HG03103 (cell line): ENCODE measurements around the gene DCDC2C.

Source experiments
- ATAC-seq: cut with Tn5 transposase; IDR thresholded peaks from one replicate; pipeline ENCODE4 v1.9.1; 2021; ENCODE audit warnings: low read depth; ENCODE audit not compliant: unreplicated experiment

Gene DCDC2C

GRCh38 chr2:3670941-3671340 is 32.4 kb upstream of the DCDC2C start:
- ATAC-seq = no peak

GRCh38 chr2:3672861-3673678 is 30.3 kb upstream of the DCDC2C start:
- ATAC-seq = no peak

- ATAC-seq = no peak
Measured at GRCh38 chr2:3674066-3674845, 29.1 kb upstream of the DCDC2C start.

- no peak for ATAC-seq
Measured at GRCh38 chr2:3675687-3676086, 27.7 kb upstream of the DCDC2C start.

GRCh38 chr2:3677436-3677835 is 25.9 kb upstream of the DCDC2C start:
- no peak for ATAC-seq

DNA sequence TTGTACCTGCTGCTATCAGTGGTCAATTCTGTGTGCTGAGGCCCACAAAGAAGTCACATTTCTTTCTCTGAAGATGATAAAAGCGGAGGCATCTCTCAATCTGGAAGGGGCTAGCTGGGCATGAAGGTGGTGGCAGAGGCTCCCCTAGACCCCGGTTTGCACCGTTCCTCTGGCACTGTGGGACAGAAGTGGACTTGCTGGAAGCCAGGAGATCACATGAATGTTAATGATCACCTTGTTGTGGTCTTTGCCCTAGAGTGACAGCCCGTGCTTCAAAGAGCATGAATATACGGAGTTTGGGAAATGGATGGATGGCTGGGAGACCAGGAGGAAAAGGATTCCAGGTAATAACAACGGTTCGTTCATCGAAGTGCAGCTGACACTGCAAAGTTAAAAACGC is 25.2 kb upstream of the DCDC2C start:
- ATAC-seq = no peak

DNA sequence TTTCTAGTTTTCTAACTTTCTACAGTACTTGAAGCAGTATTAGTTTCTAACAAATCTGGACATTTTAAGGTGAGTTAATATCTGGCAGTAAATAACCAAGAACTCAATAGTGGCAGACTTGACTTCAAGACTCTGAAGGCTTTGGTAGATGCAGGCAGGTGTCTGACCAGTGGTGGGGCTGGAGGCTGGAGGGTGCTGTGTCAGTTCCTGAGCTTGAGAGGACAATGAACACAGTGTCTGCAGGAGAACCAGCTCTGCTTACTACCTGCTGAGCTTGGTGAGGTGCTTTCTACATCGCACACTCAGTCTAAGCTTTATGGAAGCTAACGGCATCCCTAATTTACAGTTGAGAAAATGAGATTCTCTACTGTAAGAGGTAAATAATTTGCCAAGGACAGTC is 24.2 kb upstream of the DCDC2C start:
- no peak for ATAC-seq

GRCh38 chr2:3679616-3680393 is 23.6 kb upstream of the DCDC2C start:
- no peak for ATAC-seq

GRCh38 chr2:3680548-3681345 is 22.6 kb upstream of the DCDC2C start:
- ATAC-seq = no peak

GRCh38 chr2:3681625-3682024 is 21.8 kb upstream of the DCDC2C start:
- no peak for ATAC-seq

GRCh38 chr2:3682811-3683210 is 20.6 kb upstream of the DCDC2C start:
- no peak for ATAC-seq

GRCh38 chr2:3683748-3684454 is 19.5 kb upstream of the DCDC2C start:
- no peak for ATAC-seq

- ATAC-seq = no peak
Measured at GRCh38 chr2:3689998-3690748, 13.2 kb upstream of the DCDC2C start.

GRCh38 chr2:3692375-3692774 is 11.0 kb upstream of the DCDC2C start:
- ATAC-seq = no peak

- no peak for ATAC-seq
Measured at GRCh38 chr2:3696545-3696944, 6.8 kb upstream of the DCDC2C start.

- ATAC-seq = no peak
Measured at GRCh38 chr2:3701071-3701470, 2.3 kb upstream of the DCDC2C start.

DNA sequence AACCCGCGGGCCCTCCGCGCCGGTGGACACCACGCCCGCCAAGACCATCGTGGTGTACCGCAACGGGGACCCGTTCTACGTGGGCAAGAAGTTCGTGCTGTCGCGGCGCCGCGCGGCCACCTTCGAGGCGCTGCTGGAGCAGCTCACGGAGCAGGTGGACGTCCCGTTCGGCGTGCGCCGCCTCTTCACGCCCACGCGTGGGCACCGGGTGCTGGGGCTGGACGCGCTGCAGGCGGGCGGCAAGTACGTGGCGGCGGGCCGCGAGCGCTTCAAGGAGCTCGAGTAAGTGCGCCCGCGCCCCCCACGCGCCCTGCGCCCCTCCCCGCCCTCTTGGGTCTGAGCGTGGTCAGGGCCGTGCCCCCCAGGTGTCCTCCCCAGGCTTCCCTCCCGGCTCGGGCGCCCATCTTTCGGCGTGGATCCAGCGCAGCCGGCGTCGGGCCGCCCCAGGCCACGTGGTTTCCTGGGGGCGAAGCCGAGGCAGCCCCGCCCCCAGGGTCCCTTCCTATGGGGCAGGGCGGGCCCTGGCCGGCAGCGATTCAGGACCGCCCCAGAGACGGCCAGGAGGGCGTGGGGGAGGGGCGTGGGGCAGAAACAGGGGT is 481 bp downstream of the DCDC2C start:
- no peak for ATAC-seq

DNA sequence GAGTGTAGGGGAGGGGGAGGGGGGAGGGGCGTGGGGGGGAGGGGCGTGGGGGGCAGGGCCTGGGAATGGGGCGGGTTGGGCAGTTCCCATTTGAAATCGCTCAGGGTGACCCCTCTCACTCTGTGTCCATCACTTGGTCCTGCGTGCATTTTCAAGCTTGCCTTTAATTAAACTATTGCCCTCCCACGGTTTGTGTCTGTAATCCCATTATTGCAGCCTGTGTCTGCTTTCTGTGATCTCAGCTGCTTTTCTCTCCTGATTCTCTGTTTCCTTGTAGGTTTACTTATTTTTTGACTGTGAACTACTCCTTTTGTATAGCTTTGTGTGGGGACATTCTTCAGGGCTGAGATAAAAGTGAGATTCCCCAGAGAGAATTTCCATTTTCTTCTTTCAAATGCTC is 1.3 kb downstream of the DCDC2C start:
- ATAC-seq = no peak

GRCh38 chr2:3705782-3706181 is 2.4 kb downstream of the DCDC2C start:
- no peak for ATAC-seq
